Activated CD4-positive, CD25-positive, alpha-beta regulatory T cell treated with anti-CD3 and anti-CD28 coated beads, Interleukin-2, amount 50 U/mL, for 24 hours (primary cell): ENCODE measurements around the gene SOX18.
"Not testable (repeated sequence)": the region's sequence is repeated elsewhere in the genome, so short reads cannot be mapped to it uniquely, and the experiment has no call there.

Experiments
- ATAC-seq, 2 donors: fragments of 150-1000 bp; cut with Tn5 transposase; one replicate each; pipeline ENCODE4 v1.10.0; 2021; ENCODE audit warnings: mild to moderate bottlenecking in 1 of 2, moderate library complexity in 1 of 2

Gene SOX18

DNA sequence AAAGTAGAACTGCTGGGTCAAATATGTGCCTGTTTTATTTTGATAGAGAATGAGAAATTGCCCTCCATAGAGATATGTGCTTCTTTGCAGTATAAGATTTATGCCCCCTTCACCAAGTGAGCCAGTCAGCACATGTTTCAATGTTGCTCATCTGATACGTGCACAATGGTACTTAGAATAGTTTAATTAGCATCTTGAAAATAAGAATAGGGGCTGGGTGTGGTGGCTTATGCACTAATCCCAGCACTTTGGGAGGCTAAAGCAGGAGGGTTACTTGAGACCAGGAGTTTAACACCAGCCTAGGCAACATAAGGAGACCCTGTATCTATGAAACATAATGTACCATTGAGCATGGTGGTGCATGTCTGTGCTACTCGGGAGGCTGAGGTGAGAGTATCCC, 33.8 kb downstream of the SOX18 start:
- ATAC-seq: no peak

DNA sequence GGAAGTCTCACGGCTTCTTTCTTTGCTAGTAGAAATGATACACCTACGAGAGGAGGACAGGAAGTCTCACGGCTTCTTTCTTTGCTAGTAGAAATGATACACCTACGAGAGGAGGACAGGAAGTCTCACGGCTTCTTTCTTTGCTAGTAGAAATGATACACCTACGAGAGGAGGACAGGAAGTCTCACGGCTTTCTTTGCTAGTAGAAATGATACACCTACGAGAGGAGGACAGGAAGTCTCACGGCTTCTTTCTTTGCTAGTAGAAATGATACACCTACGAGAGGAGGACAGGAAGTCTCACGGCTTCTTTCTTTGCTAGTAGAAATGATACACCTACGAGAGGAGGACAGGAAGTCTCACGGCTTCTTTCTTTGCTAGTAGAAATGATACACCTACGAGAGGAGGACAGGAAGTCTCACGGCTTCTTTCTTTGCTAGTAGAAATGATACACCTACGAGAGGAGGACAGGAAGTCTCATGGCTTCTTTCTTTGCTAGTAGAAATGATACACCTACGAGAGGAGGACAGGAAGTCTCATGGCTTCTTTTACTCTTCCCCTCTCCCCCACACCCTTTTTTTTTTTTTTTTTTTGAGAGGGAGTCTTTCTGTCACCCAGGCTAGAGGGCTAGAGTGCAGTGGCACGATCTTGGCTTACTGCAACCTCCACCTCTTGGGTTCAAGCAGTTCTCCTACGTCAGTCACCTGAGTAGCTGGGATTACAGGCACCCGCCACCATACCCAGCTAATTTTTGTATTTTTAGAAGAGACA, 36.9 kb downstream of the SOX18 start:
- ATAC-seq: not testable (repeated sequence)

DNA sequence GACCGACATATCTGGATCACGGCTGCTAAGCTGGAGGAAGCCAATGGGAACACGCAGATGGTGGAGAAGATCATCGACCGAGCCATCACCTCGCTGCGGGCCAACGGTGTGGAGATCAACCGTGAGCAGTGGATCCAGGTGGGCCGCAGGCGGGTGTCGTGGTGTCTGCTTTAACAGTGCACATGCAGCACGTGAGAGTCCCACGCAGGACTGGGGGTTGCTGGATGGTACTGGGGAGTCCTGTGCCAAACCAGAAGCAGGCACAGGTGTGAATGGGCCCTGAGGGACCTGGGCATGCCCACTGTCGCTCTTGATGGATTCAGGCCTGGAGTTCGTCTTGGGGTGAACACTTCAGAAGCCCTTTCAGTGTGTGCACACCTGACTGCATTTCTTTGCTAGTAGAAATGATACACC, 38.1 kb downstream of the SOX18 start:
- peak in 1 of 2 donors; percentile 20 for ATAC-seq

- no peak for ATAC-seq
Observed at GRCh38 chr20:64010711-64011237, 38.7 kb downstream of the SOX18 start.

GRCh38 chr20:64009811-64010387, 39.5 kb downstream of the SOX18 start:
- ATAC-seq: peak in 1 of 2 donors; percentile 5

- no peak for ATAC-seq
Observed at GRCh38 chr20:64006902-64007301, 42.5 kb downstream of the SOX18 start.

DNA sequence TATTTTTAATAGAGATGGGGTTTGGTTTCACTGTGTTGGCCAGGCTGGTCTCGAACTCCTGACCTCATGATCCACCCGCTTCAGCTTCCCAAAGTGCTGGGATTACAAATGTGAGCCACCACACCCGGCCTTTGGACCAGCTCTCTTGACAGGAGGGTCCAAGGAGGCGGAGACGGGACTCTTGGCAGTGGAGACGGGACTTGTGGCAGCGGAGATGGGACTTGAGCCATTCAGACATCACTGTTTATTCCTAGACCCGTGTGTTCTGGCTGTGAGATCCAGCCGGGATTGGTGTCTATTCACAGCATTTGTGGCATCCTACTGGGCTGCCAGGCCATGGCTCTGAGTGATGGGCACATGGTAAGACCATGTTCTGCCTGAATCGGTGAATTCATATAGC, 42.9 kb downstream of the SOX18 start:
- ATAC-seq: no peak

DNA sequence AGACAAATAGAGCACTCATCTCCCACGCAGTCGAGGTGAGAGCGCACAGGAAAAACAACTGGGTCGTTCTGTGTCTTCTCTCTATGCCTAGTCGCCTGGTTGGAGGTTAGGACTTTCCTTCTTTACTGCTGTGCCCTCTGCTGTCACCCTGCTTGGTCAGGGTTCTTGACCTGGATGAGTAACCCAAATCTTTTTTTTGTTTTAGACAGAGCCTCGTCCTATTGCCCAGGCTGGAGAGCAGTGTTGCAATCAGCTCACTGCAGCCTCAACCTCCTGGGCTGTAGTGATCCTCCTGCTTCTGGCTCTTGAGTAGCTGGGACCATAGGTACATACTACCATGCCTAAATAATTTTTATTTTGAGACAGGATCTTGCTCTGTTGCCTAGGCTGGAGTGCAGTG, 44.0 kb downstream of the SOX18 start:
- ATAC-seq: no peak

- ATAC-seq: no peak
Observed at GRCh38 chr20:64003960-64004725, 45.3 kb downstream of the SOX18 start.

DNA sequence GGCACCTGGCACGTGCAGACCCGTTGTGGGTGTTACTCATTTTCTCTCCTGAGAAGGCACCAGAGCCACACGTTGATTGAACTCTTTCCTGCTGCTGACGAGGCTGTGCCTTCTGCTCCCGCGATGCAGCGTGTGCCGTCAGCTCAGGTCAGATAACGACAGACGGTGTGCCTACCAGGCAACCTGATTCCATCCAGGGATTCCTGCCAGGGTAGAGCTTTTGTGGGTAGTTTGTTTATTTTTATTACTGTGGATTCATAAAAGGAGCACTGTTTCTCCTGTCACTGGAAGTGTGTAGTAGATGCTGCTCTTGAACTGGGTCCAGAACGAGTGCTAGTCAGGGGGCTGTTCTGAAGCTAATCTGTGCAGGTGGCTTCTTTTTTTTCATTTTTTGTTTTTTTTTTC, 47.8 kb downstream of the SOX18 start:
- ATAC-seq: no peak

GRCh38 chr20:64000906-64001305, 48.5 kb downstream of the SOX18 start:
- ATAC-seq: no peak
